ENCODE data around the gene BAIAP2.
"Not testable (repeated sequence)": the region's sequence is repeated elsewhere in the genome, so short reads cannot be mapped to it uniquely, and the experiment has no call there.

Gene BAIAP2

DNA sequence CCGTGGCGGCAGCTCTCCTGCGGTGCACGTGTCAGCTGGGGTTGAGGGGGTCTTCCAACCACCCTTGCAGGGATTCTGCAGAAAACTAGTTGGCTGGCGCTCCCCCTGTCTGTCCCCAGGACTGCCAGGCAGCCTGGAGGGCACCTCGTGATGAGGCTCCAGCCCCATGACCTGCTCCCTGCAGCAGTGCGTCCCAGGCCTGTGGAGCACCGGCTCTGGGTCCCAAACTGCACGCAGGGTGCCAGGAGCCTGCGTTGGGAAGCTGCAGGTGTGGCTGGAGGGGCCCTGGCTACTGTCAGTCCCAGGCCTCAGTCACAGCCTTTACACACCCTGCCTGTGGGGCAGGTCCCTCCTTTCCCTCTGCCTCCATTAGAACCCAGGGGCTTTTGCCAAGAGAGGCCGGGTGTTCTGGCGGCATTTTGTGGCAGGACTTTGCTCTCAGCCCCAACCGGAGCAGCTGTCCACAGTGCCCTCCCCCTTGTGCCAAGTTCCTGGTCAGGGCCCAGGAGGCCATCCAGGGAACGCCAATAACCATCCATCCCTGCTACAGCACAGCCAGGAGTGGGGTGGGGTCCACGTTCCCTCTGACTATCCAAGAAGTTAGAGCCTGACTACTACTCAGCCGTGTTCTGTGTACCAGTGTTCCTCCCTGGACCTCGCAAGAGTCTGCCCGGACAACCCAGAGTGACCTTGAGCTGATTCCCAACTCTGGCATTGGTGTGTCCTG lies 34.2 kb upstream of the BAIAP2 start:
- DNase-seq = no peak

DNA sequence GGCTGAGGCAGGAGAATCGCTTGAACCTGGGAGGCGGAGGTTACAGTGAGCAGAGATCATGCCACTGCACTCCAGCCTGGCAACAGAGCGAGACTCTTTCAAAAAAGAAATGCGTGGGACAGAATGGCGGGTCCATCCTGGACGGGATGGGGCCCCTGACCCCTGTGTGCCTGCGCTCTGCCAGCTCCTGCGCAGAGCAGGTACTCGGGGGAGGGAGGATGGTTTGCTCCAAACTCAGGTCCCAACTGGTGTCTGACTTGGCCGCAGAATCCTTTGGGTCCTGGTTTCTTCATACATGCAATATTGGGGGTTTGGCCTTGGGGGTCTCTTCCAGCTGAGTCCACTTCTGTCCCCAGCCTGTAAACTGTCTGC lies 33.0 kb upstream of the BAIAP2 start:
- no peak for DNase-seq

DNA sequence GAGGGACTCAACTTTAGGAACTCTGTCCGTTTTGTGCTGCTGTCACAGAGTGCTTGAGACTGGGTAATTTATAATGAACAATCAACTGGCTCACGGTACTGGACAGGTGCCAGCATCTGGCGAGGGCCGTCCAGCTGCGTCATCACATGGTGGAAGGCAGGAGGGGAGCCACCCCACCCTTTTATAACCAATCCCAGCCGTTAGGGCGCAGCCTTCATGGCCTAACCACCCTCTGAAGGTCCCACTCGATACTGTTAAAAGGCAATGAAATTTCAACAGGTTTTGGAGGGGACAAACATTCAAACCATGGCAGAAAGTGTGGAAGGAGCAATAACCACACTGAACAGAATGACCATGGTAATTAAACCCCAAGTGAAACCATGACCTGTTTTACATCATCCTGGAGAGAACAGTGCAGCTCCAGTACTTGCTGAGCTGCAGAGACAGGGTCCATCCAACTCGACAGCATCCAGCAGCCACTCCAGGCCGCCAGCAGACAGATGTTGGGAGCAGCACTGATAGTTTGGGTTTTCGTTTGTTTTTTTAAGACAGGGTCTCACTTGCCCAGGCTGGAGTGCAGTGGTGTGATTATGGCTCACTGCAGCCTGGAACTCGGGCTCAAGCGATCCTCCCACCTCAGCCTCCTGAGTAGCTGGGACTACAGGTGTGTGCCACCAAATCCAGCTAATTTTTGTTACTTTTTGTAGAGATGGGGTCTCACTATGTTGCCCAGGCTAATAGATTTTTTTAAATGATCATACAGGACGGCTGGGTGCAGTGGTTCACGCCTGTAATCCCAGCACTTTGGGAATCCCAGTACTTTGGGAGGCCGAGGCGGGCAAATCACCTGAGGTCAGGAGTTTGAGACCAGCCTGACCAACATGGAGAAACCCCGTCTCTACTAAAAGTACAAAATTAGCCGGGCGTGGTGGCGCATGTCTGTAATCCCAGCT lies 32.3 kb upstream of the BAIAP2 start:
- no peak for DNase-seq

DNA sequence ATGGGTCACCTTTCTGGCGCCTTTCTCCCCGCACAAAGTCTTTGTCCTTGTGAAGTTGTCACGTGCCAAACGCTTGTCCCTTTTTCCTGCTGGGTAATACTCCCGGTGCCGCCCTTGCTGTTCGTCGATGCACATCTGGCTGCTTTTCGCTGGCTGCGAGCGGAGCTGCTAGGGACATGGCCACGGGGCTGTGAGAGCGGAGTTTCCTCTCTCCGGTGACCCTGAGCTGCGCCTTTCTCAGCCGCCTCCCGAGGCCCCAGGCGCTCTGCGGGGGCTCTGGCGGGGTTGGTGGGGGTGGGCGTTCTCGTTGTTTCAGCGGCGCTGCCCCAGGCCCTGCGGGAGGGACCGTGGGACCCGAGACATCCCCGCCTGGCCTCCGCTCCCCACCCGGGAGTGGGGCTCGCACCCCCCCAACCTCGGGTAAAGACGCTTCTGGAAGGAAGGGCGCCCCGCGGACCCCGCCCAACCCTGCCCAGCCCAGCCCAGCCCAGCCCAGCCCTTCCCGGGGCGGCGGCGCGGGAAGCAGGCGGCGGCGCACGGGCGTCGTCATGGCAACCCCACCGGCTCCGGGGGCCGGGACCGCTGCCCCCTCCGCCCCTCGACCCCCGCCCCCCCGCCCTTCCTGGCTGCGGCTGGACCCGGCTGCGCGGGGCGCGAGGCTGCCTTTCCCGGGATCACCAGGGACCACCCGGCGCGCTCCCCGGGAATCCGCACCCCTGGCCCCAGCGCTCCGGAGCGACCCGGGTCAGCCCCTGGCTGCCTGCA lies 31.1 kb upstream of the BAIAP2 start:
- no peak for DNase-seq

DNA sequence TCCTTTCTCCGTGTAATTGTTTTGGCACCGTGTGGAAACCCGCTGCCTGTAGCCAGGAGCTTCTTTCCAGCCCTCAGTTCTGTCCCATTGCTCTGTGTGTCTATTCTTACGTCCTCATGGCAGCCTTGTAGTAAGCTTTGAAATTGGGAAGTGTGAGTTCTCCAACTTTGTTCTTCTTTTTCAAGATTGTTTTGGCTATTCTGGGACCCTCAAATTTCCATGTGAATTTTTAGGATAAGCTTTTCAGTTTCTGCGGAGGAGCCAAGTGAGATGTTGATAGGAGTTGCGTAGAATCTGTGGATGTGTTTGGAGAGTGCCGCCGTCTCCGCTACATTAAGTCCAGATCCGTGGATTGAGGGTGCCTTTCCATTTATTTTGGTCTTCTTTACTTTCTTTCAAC lies 28.1 kb upstream of the BAIAP2 start:
- no peak for DNase-seq

DNA sequence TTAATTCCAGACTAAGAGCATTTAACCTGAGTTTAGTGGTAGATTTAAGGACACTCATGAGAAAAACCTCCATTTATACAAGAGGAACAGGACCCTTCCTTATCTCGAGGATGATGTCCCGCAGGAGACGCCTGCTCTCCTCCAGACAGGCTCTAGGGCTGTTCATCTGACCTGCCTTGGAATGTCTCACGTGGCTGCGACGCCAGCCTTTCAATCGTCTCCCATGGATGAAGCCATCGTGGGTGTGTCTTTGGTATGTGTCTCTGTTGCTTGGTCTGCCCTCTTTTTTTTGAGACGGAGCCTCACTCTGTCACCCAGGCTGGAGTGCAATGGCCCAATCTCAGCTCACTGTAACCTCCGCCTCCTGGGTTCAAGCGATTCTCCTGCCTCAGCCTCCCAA lies 26.8 kb upstream of the BAIAP2 start:
- DNase-seq = no peak

DNA sequence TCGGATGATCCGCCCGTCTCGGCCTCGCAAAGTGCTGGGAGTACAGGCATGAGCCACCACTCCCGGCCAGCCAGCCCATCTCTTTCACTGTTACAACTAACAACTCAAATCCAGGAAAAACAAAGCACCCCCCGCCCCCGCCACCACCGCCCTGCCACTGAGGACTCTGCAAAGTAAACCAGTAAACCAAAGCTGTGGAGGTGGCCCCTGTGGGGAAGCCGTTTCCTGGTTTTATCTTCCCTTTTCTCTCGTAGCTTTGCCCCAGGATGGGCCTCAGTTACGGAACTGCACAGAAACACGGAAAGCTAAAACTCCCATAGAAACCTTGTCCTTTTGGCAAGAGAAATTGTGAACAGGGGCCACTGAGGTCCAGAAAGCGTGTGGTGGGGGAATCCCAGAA lies 25.8 kb upstream of the BAIAP2 start:
- DNase-seq = no peak

DNA sequence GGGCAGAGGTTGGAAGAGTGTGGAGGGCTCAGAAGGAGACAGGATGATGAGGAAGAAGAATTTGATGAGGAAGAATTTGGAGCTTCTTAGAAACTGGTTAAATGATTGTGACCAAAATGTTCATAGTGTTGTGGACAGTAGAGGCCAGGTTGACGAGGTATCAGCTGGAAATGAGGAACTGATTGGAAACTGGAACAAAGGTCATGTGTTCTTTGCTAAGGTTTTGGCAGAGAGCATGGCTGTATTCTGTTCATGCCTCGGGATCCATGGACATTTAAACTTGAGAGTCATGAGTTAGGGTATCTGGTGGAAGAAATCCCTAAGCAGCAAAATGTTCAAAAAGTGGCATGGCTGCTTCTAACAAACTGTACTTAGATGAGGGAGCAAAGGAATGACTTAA lies 24.0 kb upstream of the BAIAP2 start:
- DNase-seq = no peak

DNA sequence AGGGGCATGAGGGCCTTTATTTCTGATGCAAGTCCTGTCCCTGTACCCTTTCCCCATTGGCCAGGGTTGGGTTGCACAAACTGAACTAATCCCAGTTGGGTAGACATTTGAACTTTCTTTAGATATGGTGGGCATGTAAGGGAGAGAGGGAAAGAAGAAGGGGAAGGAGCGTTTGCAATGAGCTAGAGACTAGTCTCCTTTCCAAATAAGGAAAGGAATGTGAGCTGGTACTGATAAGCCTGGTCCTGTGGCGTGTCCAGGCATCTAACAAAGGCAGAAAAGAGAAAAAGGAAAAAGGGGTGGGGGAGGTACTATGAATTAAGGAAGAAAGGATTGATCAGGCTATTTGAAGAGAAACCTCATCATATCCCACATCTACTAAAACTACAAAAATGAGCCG lies 23.0 kb upstream of the BAIAP2 start:
- no peak for DNase-seq

DNA sequence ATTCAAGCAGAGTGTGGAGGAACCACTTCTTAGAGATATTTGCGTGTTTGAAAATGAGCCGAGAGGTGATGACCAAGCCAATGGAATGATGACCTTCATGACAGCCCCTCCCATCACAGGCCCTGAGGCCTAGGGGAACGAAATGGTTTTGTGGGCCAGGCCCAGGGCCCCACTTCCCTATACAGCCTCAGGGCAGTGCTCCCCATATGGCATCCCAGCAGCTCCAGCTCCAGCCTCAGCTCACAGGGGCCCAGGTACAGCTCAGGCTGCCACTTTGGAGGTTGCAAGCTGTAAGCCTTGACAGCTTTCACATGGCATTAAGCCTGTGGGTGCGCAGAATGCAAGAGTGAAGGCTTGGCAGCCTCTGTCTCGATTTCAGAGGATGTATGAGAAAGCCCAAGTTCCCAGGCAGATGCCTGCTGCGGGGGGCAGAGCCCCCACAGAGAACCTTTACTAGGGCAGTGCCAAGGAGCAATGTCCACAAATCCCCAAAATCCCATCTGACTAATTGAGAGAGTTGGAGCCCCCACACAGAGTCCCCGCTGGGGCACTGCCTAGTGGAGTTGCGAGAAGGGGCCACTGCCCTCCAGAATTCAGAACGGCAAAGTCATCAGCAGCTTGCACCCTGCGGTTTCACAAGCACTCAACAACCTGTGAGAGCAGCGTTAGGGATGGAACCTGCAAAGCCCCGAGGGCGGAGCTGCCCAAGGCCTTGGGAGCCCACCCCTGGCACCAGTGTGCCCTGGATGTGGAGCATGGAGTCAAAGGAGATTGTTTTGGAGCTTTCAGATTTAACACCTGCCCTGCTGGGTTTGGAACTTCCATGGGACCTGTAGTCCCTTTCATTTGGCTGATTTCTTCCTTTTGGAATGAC lies 22.1 kb upstream of the BAIAP2 start:
- no peak for DNase-seq

DNA sequence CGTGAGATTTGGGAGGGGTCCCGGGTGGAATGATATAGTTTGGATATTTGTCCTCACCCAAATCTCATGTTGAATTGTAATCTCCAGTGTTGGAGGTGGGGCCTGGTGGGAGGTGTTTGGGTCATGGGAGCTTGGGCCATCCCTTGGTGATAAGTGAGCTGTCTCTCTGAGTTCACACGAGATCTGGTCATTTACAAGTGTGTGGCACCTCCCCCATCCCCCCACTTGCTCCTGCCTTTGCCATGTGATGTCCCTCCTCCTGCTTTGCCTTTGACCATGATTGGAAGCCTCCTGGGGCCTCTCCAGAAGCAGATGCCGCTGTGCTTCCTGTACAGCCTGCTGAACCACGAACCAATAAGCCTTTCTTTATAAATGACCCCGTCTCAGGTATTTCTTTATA lies 21.3 kb upstream of the BAIAP2 start:
- DNase-seq = no peak

DNA sequence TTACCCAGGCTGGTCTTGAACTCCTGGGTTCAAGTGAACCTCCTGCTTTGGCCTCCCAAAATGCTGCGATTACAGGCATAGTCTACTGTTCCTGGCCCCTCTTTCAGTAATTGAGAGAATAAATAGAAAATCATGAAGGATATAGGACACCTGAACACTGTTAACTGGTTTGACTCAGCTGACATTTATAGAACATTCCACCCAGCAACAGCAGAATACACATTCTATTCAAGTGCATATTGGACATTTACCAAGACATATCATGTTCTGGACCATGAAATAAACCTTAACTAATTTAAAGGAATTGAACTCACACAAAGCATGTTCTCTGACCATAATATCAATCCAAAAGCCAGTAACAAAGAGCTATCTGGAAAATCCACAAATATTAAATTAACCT lies 19.8 kb upstream of the BAIAP2 start:
- DNase-seq = no peak

DNA sequence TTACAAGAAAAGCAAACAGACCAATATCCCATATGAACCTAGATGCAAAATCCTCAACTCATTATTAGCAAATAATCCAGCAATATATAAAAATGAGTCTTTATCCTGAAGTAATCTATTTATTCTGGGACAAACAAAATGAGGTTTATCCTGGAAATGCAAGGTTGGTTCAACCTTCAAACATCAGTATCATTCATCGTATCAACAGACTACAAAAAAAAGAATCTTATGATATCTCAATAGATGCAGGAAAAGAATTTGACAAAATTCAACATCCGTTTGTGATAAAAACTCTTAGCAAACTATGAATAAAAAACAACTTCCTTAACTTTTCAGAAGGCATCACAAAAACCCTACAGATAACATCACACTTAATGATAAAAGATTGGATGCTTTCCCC lies 18.4 kb upstream of the BAIAP2 start:
- DNase-seq = no peak

DNA sequence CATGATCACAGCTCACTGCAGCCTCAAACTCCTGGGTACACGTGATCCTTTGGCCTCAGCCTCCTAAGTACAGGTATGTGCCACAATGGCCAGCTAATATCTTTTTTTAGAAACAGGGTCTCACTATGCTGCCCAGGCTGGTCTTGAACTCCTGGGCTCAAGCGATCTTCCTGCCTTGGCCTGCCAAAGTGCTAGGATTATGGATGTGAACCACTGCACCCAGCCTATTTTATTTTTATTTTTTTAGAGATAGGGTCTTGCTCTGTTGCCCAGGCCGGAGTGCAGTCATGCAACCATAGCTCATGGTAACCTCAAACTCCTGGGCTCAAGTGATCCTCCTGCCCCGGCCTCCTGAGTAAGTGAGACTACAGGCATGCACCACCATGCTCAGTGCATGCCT lies 17.6 kb upstream of the BAIAP2 start:
- not testable (repeated sequence) for DNase-seq

DNA sequence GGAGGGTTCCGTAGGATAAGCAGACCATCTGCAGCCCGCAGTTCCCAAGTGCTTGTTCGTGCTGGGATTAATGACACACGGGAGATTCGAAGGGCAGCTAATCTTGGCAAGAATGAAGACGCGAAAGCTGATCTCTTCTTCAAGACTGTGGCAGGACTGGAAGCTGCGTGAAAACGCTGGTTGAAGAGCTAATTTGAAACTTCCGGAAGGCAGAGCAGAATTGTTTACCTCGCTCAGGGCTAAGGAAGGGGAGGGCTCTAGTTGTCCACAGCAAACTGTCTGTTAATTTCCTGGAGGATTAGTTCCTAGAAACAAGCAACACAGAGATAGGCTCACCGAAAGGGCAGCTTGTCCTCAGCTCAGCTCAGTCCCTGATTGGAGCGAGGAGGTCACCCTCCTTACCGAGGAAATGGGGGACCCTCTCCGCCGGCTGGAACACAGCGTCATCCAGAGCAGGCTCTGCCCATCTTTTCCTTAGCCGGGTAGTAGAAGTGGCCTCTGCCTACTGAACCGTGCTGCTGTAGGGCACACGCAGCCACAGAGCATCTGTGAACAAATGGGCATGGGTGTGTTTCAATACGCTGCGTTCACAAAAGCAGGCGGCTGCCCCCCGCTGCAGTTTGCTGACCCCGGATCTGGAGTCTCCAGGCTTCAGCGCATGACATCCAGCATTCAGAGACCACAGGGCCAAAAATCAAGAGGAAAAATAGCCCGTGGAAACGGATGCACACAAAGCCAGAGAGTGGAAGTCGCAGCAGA lies 16.7 kb upstream of the BAIAP2 start:
- DNase-seq = no peak

DNA sequence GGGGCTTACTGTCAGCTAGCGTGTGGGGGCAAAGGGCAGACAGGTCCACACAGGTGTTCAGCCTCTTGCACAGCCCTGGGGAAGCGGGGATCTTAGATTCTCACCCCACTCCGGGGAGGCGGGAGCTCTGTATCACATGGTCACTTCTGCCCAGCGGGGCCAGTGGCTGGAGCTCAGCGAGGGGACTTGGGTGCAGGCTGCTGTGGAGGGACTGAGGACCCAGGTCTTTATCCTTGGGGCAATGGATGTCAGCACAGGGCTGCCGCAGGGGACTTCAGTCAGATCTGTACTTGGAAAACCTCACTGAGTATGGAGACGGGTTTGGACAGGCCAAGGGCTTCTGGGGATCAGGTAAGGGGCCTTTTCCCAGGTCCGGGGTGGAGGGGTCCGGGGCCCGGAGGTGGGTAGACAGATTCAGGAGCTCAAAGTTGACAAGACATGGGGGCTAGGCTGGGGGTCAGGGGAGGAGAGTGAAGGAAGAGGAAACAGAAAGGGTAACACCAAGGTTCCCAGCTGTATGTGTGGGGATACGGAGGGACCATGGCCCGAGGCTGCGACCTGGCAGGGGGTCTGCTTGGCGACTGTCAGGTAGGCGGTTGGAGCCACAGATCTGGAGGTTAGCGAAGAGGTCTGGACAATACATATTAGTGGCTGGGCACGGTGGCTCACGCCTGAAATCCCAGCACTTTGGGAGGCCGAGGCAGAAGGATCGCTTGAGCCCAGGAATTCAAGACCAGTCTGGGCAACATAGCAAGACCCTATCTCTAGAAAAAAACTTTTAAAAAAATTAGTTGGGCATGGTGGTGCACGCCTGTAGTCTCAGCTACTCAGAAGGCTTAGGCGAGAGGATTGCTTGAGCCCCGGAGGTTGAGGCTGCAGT lies 15.1 kb upstream of the BAIAP2 start:
- DNase-seq = no peak

DNA sequence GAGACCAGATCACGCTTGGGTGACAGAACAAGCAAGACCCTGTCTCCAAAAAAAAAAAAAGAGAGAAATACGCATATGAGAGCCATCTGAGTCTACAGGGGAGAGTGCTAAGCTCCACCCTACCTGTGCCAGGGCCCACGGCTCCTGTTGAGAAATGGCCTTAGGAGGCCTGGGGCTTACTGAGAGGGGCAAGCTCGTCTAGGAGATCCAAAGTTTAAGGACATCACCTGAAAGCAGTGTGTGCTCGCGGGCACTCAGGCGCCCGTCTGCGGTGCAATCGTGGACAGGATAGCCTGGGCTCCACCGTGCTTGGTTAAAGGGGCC lies 14.5 kb upstream of the BAIAP2 start:
- DNase-seq = no peak

DNA sequence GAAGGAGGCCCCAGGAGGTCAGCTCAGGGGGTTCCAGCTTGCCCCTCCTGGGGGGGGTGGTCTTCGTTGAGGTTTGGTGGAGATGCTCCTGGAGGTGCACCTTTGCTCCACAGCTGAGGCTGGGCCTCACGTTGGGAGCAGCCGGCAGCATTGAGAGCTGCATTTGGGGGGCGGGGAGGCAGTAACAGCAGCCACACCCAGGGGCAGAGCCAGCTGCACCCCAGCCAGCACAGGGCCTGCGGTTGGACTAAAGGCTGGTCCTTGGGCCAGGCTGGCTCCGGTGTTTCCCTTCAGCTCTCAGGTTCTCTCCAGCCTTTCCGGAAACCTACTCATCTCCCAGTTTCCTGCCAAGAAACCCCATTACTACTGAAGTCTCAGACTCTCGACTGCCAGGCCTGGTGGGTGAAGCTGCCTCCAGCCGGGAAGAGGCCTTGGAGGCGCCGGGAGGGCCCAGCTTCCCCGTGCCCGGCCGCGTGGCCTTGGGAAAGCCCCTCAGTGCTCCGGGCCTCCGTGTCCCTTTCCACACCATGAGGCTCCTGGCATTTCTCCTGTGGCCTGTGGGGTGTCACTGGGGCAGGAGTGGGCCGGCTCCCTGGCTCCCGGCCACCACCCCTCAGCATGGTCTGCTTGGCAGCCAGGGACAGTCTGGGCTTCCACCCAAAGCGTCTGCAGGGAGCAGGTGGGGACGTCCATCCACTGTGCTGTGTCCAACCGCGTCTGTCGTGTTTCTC lies 14.0 kb upstream of the BAIAP2 start:
- no peak for DNase-seq

DNA sequence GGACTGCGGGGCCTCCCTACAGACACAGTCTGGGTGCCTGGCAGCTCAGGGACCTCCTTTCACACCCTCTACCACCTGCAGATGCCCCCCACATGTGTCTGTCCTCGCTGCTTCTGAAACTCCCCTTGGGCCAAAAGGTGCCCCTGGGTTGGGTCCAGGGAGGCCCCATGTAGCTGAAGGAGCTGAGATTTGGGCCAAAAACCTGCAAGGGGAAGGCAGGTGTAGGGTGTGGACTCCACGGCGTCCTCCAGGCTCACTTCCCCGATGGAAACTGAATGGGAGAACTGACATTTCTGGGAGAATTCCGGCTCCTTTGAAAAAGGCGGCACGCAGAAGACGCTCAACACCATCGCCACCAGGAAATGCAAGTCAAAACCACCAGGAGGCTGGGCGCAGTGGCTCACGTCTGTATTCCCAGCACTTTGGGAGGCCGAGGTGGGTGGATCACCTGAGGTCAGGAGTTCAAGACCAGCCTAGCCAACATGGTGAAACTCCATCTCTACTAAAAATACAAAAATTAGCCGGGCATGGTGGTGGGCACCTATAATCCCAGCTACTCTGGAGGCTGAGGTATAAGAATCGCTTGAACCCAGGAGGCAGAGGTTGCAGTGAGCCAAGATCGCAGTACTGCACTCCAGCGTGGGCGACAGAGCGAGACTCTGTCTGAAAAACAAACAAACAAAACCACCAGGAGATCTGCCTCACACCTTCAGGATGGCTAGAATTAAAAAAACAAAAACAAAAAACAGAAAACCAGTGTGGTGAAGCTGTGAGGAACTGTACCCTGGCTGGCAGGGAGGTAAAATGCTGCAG lies 13.2 kb upstream of the BAIAP2 start:
- DNase-seq = no peak

DNA sequence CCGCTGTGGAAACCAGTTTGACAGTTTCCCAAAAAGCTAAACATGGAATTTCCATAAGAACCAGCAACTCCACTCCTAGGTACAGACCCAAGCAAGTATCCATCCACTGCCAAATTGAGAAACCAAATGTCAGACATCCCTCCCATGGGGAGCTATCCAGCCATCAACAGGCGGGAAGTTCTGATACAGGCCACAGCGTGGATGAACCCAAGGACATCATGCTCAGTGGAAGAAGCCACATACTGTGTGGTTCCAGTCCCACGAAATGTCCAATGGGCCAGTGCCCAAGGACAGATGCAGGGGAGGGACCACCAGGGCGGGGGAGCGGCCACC lies 12.6 kb upstream of the BAIAP2 start:
- DNase-seq = no peak
